Sigmoid colon (tissue), 4 donors: Measurements from ENCODE around the gene NXPE1.

ENCODE experiments used
- CTCF ChIP-seq, 4 experiments: fragments of 450-650 bp in 3 of 4; fragments of 200-600 bp in 1 of 4; IDR thresholded peaks; one replicate each; pipeline ENCODE4 v1.5.1; 2016 to 2019; ENCODE audit warnings: antibody characterized with exemption in 4 of 4, mild to moderate bottlenecking in 3 of 4, moderate library complexity in 2 of 4
- EP300 ChIP-seq, 4 donors: sonication (generic); formaldehyde crosslinking; IDR thresholded peaks; one replicate each; pipeline ENCODE4 v1.6.1; 2017; ENCODE audit warnings: antibody characterized with exemption in 4 of 4
- POLR2A ChIP-seq, 2 donors: fragments of 450-650 bp; IDR thresholded peaks; one replicate each; pipeline ENCODE4 v1.6.1; 2016; ENCODE audit warnings: antibody characterized with exemption in 2 of 2, mild to moderate bottlenecking in 2 of 2, moderate library complexity in 2 of 2
- POLR2AphosphoS5 ChIP-seq, 4 donors: sonication (generic); formaldehyde crosslinking; IDR thresholded peaks; one replicate each; pipeline ENCODE4 v1.6.1; 2017; ENCODE audit warnings: antibody characterized with exemption in 4 of 4

- no peak for TF ChIP-seq POLR2AphosphoS5 (IDR thresholded peaks at IDR 0.05)
- TF ChIP-seq CTCF (IDR thresholded peaks at IDR 0.05) = no peak
- TF ChIP-seq POLR2A (IDR thresholded peaks at IDR 0.05) = no peak
- TF ChIP-seq EP300 (IDR thresholded peaks at IDR 0.05) = no peak
Measured at GRCh38 chr11:114472661-114473060, 87.0 kb downstream of the NXPE1 start.
